ENCODE results near the gene SLC12A8. TPM values are rescaled to one million over a fixed set of nuclear protein-coding genes. Genes with fewer than 3 reads are reported as not detected.

Gene SLC12A8
- total and polyA plus RNA-seq, 2 of the 13 experiments (the other 11 are each of a cell fraction or from before 2014, with no cell fraction given) = 0.44 to 0.71 TPM

GRCh38 chr3:125062904-125063618 lies 149.5 kb downstream of the SLC12A8 start (continued):
- TF ChIP-seq SNAPC4 (CRISPR knock-in tag; IDR thresholded peaks at IDR 0.05) (no peak), TSC22D2 (CRISPR knock-in tag; IDR thresholded peaks at IDR 0.05; ENCODE audit: borderline replicate concordance) (peak; percentile 73; the same call in 1 of the 2 replicates), ATF4 (CRISPR knock-in tag; IDR thresholded peaks at IDR 0.05) (peak in 1 of 2 experiments; percentile 78; a peak in 2 of 4 replicates), FOXA3 (CRISPR knock-in tag; IDR thresholded peaks at IDR 0.05) (peak; percentile 77), FOXM1 (CRISPR knock-in tag; IDR thresholded peaks at IDR 0.05) (no peak), HNF4G (IDR thresholded peaks at IDR 0.05; ENCODE audit: borderline replicate concordance, low read depth, low read length) (peak; percentile 34; the same call in 1 of the 2 replicates), HNF4G (CRISPR knock-in tag; IDR thresholded peaks at IDR 0.05; ENCODE audit: borderline replicate concordance, low read depth) (peak; percentile 29; the same call in 1 of the 2 replicates), SOX5 (CRISPR knock-in tag; IDR thresholded peaks at IDR 0.05; ENCODE audit: borderline replicate concordance) (peak; percentile 71; the same call in 1 of the 2 replicates), TBX2 (CRISPR knock-in tag; IDR thresholded peaks at IDR 0.05; ENCODE audit: borderline replicate concordance) (peak; percentile 93), ZNF607 (CRISPR knock-in tag; IDR thresholded peaks at IDR 0.05; ENCODE audit: borderline replicate concordance) (no peak), ZNF614 (CRISPR knock-in tag; IDR thresholded peaks at IDR 0.05; ENCODE audit: borderline replicate concordance) (peak; percentile 76; the same call in 1 of the 2 replicates), PAXIP1 (CRISPR knock-in tag; conservative IDR thresholded peaks at IDR 0.05) (peak; percentile 93), ZNF672 (CRISPR knock-in tag; IDR thresholded peaks at IDR 0.05) (no peak), ZFP1 (CRISPR knock-in tag; IDR thresholded peaks at IDR 0.05) (no peak), SP5 (CRISPR knock-in tag; IDR thresholded peaks at IDR 0.05; ENCODE audit: borderline replicate concordance, low read depth) (peak; percentile 52; the same call in 1 of the 2 replicates), HMGXB4 (CRISPR knock-in tag; IDR thresholded peaks at IDR 0.05; ENCODE audit: borderline replicate concordance in 1 of 2, low read depth in 1 of 2) (no peak), WIZ (CRISPR knock-in tag; IDR thresholded peaks at IDR 0.05) (0 out of 2 replicates have a peak, but pooled peaks have one; percentile 31)

Data from HepG2 (cell line).